ENCODE results near the gene FBXO9.

FBXO9 gene

DNA sequence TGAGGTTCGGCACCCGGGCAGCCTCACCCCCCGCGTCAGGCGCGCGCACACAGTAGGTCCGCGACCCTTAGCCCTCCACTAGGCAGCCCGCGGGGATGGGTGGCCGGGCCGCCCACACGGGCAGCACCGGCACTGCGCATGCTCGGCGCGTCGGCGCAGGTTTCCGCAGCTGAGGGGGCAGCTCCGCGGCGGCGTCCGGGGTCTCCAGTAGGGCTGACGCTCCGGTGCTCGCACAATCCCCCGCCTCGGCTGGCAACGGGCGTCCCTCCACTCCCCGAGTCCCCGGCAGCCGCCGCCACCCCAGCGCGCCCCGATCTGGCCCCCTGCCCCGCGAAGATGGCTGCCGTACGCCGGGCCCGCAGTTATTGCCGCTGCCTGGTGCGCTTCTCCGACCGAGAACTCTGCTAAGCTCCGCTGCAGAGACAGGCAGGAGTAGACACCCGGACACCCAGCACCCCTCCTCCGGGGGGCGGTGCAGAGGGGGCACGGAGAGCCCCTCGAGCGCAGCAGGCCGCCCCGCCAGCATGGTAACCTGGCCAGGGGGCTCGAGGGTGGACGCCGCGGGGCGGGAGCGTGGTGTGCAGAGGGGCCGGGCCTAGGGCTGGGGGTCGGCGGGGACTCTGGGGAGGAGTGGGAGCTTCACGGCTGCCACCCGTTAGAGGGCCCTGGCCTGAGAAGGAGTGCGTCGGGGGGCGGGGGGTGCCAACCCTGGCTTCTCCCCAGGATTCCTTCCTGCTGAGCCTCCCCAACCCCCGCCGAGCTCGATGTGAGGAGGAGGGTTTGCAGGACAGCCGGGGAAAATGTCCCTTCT, at the start of gene FBXO9:
Gene FBXO9, plus strand, starts transcription at position 139 of the 811 bp plus-strand sequence. Its CDS starts 386 bp downstream, at position 525.
- peak; percentile 48 to 77 for DNase-seq (ENCODE audit: low read depth in 2 of 2)

DNA sequence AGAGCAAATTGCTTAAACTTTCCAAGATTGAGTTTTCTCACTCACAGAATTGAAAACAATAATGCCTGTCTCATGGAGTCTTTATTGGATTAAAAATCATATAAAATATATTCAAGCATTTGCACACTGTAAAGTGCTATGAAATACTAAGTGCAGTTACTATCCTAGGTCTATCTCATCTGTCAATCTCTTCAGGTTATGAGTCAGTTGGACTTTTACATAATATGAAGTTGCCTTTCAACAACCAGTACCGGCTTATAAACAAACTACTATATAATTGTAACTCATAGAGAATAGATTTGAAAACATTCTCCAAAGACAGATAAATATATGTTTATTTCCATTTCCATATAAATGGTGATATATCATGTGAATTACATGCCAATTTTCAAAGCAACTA, 49.7 kb upstream of the FBXO9 start:
- no peak for DNase-seq (ENCODE audit: low read depth in 2 of 2)

DNA sequence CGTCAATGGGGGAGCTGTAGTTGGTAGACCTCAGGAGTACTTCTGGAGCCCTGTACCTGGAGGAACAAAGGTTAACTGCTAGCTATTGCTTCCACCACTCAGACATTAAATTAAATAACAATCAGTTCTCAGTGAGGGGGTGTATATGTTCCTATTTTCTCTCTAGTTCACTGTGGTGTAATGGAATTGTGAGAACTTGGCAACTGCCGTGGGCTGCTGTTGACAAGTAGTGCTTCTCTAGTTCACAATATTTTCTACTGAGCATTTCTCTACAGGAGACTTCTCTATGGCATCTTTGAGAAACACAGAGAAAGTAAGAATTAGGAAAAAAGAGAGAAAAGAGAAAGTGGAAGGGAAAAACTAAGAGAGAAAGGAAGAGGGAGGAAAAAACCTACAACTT, 46.8 kb upstream of the FBXO9 start:
- no peak for DNase-seq (ENCODE audit: low read depth in 2 of 2)

DNA sequence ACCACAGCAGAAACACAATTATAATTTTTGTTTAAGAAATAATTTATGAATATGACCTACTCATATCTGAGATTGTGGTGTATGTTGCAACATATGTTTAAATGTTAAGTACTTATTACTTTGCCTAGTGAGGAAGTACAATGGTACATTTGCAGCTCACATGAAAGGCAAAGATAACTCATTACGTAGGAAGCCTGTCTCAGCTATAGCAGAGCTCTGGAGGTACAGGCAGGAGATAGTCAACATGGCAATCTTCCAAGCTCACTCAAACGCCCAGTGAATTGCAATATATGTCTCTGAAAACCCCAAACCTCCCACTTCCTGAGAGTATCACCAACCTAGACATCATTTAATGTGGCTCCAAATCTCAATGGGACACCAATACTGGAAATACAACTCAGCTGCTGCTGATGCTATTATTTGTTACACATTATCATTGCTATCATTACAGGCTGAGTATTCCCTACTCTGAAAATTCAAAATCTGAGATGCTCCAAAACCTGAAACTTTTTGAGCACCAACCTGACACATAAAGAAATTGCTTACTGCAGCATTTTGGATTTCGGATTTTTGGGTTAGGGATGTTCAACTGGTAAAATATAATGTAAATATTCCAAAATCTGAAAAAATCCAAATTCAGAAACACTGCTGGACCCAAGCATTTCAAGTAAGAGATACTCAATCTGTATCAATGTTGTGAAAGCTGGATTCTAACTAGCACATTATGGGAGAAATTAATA, 45.0 kb upstream of the FBXO9 start:
- no peak for DNase-seq (ENCODE audit: low read depth in 2 of 2)

DNA sequence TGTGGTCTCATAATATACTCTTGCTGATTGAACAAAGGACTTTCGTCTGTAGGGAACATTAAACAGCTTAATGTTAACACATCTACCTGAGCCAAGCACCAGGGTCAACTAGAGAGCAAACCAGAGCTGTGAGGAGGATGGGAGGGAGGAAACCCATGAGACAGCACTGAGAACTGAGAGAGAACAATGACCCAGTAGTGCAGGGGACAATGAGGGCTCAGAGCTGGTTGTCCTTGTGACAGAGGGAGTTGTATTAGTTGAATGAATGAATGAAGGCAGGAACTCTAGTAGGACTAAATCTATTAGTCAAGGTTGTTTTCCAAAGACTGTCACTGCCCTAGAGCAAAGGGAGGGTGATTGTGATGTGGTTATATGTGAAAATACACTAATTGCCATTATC, 41.9 kb upstream of the FBXO9 start:
- no peak for DNase-seq (ENCODE audit: low read depth in 2 of 2)

GRCh38 chr6:53026526-53026925, 38.7 kb upstream of the FBXO9 start:
- no peak for DNase-seq (ENCODE audit: low read depth in 2 of 2)

DNA sequence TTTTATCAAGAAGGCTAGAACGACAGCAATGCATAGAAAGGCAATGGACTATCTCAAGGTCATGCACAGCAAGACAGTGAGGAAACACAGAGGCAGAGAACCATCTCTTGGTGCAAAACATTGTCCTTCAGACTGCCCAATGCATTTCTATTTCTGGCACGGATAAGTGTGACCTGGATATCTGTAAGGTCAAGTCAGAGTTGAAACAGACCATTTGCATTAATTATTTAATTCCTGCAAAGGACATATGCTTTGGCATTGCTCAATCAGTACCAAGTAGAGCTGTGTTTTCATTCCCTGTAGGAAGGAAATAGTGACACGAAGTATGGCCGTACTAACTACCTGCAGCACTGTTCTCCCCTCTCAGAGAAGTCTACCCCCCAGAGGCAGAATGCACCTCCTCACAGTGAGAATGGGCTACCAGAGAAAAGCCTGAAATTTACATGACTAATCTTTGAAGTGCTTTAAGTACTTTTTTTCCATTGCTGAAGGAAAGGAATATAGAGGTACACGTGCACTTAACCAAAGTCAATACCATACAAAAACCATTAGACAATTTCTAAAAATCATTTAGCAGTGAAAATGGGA, 38.0 kb upstream of the FBXO9 start:
- DNase-seq (ENCODE audit: low read depth in 2 of 2) = no peak

DNA sequence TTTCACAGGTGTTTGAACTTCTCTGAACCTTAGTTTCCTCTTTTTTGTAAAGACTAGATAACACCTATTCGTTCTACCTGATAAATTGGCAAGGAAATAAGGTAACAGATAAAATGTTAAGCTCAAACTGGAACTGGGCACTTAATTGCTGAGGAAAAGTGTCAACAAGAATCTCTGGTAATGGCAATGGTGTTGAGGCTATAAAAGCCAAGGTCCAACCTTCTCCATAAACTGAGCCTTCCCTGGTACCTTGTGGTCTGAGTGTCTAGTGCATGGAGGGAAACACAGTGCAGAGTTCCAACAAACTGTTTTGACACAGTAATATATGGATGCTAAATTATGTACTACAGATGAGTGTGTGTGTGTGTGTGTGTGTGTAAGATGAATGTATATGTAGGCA, 36.7 kb upstream of the FBXO9 start:
- no peak for DNase-seq (ENCODE audit: low read depth in 2 of 2)

DNA sequence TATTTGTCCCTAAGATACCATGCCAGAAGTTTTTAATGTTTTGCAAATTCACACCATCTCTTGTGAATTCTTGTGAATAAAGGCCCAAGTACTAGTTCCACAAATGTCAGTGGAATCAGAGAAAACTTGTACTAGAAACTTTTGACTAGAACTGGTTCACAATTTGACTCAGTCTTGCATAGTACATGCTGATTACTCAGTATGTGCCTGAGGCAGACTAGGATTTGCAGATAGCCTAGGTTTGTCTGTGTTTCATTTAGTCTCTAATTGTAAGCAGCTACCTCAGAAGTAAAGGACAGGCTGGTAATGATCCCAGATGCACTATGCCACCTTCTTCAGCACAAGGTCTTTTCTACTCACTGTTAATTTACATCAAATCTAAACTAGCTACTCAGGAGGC, 35.9 kb upstream of the FBXO9 start:
- no peak for DNase-seq (ENCODE audit: low read depth in 2 of 2)

DNA sequence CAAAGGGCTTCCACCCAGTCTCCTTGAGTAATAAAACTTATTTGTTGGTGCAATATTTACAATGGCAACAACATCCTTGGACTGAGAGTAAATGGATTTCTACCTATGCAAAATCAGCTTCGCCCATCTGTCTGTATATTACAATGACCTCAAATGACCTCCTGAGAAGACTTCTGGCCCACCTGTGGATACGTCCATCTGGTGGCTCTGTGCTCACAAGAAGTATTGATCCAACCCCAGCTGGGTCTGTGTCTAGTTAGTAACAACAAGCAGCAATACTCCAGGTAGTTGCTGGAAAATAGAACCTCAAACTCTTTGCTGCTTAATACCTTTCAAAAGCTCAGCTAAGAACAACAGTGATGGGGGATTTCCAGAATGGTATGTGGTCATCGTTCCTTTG, 35.4 kb upstream of the FBXO9 start:
- DNase-seq (ENCODE audit: low read depth in 2 of 2) = no peak

- DNase-seq (ENCODE audit: low read depth in 2 of 2) = no peak
These were observed 33.9 kb upstream of the FBXO9 start for GRCh38 chr6:53031281-53031680.

DNA sequence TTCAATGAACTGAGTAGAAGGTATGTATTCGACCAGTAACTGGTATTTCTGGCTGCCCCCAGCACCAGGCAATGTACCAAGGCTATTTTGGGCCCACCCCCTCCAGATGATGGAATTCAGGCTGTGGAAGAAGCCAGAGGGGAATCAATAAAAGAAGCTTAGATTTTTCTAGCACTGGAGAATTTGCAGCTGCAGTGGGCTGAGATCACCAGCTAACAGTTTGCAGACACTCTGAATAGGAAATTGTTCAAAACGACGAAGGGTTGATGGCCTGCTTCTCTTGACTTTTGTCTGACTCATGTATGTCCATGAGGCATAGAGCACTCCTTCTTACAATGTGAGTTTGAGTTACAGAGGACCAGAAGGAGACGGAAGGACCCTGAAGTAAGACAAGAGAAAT, 32.4 kb upstream of the FBXO9 start:
- DNase-seq (ENCODE audit: low read depth in 2 of 2) = no peak

DNA sequence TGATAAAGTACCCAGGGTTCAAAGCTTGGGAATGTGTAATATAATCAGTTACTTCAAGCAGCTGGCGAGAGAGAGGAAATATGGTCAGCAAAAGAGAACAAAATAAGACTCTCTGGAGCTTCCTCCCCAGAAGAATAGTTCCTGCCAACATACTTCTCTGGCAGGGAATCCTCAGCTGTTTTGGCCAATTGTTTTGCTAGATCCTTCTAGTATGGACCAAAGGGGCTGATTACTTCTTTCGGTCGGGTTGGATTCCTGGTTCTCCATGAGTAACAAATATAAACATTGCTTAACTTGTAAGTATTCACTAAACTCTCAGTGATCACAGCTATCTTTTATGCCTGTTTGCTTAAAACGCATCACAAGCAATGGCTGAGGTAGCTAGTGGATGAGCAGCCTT, 31.4 kb upstream of the FBXO9 start:
- no peak for DNase-seq (ENCODE audit: low read depth in 2 of 2)

GRCh38 chr6:53035549-53036213, 29.5 kb upstream of the FBXO9 start:
- DNase-seq (ENCODE audit: low read depth in 2 of 2) = no peak

GRCh38 chr6:53038141-53038540, 27.1 kb upstream of the FBXO9 start:
- DNase-seq (ENCODE audit: low read depth in 2 of 2) = no peak

DNA sequence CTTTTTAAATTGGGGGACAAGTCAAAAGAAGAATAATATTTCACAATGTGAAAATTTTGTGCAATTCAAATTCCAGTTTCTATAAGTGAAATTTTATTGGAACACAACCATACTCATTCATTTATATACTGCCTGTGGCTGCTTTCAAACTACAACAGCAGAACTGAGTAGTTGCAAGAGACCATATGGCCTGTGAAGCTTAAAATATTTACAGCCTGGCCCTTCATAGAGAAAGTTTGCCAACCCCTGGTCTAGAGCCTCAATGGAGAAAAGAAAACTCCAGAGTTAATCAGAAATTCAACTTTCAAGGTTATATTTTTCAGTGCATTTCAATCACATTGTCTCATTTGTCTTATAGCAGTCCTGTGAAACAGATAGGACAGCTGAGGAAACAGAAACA, 26.6 kb upstream of the FBXO9 start:
- no peak for DNase-seq (ENCODE audit: low read depth in 2 of 2)

DNA sequence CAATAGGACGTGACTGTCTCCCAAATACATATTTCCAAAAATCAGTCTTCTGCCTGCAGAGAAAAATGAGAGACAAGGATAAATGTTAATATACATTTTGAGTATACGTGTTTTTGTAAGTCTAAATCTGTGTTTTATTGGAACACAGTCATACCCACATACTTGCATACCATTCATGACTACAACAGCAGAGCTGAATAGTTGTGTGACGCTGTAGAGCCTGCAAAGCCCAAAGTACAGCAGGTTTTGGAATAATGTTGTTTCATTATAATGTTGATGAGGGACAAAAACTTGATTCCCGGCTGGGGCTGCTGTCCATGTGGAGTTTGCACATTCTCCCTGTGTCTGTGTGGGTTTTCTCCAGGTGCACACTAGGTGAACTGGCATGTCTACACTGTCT, 23.8 kb upstream of the FBXO9 start:
- no peak for DNase-seq (ENCODE audit: low read depth in 2 of 2)

DNA sequence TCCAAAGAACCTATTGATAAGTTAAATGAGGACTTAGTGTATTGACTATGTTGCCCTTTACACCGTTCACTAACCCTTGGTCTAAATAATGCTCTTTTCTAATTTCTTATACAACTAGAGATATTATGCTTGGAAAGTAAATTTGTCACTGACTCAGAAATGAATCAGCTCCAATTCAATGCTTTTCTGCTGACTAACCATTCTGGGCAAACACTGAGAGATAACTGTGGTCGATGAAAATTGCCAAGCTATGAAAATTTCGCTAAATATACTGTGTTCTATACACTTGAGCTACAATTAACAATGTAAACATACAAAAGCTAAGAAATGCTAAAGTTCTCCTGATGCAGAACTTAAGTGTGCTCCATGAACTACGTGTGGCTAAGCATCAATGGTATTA, 23.1 kb upstream of the FBXO9 start:
- no peak for DNase-seq (ENCODE audit: low read depth in 2 of 2)

GRCh38 chr6:53043581-53043980, 21.6 kb upstream of the FBXO9 start:
- DNase-seq (ENCODE audit: low read depth in 2 of 2) = no peak

- no peak for DNase-seq (ENCODE audit: low read depth in 2 of 2)
These were observed 21.1 kb upstream of the FBXO9 start for GRCh38 chr6:53044071-53044470.

- DNase-seq (ENCODE audit: low read depth in 2 of 2) = no peak
These were observed 20.6 kb upstream of the FBXO9 start for GRCh38 chr6:53044572-53044971.

DNA sequence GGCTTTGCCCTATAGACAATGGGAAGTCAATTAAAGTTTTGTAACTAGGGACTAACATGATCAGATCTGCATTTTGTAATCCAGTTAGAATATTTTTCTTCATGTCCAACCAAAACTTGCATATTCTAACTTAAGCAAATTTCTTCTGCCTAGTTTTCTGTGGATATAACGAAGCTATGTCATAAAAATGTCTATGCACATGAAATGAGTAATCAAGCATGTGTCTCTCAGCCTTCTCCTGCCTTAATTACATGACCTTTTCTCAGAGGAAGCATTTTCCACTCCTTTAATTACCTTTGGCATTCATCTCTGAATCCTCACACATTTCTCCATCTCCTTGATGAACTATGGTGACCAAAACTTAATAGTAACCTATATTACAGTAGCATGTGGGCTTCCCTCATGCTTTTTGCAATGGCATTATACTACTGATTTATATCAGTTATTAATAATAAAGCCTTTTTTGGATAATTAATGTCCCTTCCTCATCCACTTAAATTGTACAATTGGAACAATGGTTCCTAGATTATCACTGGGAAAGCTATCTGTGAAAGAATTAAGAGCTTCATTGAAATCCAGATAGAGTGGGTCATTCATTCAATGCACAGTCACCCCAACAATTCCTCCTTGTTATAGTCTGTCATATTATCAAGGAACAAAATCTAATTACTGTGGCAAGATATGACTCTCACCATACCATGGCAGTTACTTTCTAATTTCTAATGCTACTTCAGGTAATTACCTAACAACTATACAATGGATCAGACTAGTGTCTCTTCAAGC, 19.1 kb upstream of the FBXO9 start:
- DNase-seq (ENCODE audit: low read depth in 2 of 2) = no peak

Data from stimulated activated CD8-positive, alpha-beta memory T cell treated with anti-CD3 and anti-CD28 coated beads, Interleukin-7, amount 100 ng/mL, for 4 hours (primary cell).